Measurements from ENCODE around the gene EXOC2.

The EXOC2 gene

DNA sequence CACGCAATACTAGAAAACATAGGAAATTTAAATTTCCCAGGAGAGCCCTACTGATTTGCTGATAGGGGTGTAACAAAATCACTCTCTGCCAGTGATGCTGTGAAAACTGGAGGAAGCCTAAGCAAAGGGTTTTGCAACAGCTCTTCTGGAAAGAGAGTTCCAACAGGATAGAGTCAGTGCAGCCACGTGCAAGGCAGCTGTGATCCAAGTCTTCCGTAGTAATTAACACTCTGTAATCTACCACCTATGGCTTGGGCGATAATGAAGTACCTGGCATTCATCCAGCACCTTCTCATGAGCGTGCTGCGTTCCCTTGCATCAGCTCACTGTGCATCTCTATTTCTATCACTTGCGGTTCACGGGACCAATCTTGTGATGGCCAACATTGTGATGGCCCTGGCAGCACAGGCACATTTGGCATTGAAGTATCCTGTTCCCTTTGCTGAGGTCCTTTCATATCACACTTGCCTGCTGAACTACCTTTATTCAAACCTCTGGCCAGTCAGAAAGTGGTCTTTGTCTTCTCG lies 253.2 kb downstream of the EXOC2 start:
- H3K4me3 ChIP-seq (ENCODE audit: control insufficient read depth, low read depth, low read length) = no peak overlapping the region
- DNase-seq (ENCODE audit: low read depth) = peak; percentile 75
- TF ChIP-seq, protein P1, sequence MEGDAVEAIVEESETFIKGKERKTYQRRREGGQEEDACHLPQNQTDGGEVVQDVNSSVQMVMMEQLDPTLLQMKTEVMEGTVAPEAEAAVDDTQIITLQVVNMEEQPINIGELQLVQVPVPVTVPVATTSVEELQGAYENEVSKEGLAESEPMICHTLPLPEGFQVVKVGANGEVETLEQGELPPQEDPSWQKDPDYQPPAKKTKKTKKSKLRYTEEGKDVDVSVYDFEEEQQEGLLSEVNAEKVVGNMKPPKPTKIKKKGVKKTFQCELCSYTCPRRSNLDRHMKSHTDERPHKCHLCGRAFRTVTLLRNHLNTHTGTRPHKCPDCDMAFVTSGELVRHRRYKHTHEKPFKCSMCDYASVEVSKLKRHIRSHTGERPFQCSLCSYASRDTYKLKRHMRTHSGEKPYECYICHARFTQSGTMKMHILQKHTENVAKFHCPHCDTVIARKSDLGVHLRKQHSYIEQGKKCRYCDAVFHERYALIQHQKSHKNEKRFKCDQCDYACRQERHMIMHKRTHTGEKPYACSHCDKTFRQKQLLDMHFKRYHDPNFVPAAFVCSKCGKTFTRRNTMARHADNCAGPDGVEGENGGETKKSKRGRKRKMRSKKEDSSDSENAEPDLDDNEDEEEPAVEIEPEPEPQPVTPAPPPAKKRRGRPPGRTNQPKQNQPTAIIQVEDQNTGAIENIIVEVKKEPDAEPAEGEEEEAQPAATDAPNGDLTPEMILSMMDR (conservative IDR thresholded peaks at IDR 0.05; ENCODE audit: control insufficient read depth, insufficient read depth, low read depth, low read length) = no peak

DNA sequence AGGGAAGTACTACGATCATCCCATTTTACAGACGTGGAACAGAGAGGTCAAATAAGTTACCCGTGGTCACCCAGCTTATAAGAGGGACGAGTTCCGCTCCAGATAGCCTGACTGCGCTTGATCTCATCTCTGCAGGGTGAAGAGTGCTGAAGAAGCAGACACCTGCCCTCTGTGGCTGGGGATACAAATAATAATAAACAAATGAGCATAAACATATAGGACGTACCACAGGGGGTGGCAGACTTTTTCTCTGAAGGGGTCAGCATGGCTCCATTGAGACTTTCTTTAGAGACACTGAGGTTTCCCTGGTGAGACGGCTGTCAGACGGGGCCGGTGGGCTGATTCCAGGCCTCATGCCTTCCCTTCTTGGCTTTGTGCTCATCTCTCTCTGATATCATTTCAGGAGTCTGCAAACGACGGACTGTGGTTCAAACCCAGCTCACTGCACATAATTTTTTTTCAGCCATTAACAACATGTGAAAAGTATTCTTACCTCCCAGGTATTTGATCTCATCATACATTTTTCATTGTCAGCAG lies 254.2 kb downstream of the EXOC2 start:
- DNase-seq (ENCODE audit: low read depth) = no peak
- TF ChIP-seq, protein P1 (conservative IDR thresholded peaks at IDR 0.05; ENCODE audit: control insufficient read depth, insufficient read depth, low read depth, low read length) = no peak
- no peak overlapping the region for H3K4me3 ChIP-seq (ENCODE audit: control insufficient read depth, low read depth, low read length)

DNA sequence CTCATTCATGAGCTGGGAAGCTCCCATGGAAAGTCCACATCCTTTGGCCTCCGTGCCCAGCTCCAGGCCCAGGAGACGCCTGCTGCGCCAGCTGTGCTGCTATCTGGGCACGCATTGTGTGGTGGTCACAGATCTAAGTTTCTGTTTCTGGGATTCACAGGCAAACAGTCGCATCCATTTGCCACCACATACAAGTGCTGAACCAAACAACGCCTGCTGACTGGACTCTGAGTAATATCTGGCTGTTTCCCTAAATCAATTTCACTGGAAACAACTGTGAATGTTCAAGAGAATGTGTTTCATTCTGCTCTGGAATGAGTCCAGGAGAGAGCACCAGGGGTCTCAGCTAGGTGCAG lies 255.9 kb downstream of the EXOC2 start:
- DNase-seq (ENCODE audit: low read depth) = peak; percentile 91
- TF ChIP-seq, protein P1 (conservative IDR thresholded peaks at IDR 0.05; ENCODE audit: control insufficient read depth, insufficient read depth, low read depth, low read length) = no peak
- peak overlapping the region; percentile 24 for H3K4me3 ChIP-seq (ENCODE audit: control insufficient read depth, low read depth, low read length)

DNA sequence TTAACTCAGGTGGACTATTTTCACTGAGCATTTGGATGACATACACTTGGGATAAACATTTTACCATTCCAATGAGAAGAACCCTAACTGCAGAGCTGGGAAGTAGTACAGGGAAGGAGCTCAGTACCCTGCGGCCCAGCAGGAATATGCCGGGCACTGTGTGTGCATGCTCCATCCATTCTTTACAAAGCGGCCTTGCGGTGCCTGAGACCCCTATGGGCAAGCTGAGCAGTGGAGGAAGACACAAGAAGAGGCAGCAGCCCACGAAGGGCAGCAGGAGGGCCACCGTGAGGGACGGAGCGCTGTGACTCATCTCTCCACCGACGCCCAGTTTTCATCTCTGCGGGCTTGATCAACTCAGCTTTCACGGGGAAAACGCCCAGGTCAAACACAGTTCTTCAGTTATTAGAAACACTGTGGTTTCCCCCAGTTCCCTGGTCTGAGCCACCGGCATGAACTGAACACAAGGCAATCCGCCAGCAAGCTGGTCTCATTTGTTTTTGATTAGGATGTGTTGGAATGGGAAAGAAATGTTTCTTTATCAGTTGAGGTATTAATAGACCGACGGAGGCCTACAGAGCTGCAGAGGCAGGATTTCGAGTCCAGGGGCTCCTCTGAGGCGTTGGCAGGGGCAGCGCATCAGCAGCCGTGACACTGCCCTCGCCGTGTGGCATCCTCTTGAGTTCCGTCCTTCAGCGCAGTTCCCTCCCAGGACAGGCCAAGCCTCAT lies 256.5 kb downstream of the EXOC2 start:
- peak; percentile 97 for DNase-seq (ENCODE audit: low read depth)
- H3K4me3 ChIP-seq (ENCODE audit: control insufficient read depth, low read depth, low read length) = peak overlapping the region; percentile 24
- TF ChIP-seq, protein P1 (conservative IDR thresholded peaks at IDR 0.05; ENCODE audit: control insufficient read depth, insufficient read depth, low read depth, low read length) = no peak

DNA sequence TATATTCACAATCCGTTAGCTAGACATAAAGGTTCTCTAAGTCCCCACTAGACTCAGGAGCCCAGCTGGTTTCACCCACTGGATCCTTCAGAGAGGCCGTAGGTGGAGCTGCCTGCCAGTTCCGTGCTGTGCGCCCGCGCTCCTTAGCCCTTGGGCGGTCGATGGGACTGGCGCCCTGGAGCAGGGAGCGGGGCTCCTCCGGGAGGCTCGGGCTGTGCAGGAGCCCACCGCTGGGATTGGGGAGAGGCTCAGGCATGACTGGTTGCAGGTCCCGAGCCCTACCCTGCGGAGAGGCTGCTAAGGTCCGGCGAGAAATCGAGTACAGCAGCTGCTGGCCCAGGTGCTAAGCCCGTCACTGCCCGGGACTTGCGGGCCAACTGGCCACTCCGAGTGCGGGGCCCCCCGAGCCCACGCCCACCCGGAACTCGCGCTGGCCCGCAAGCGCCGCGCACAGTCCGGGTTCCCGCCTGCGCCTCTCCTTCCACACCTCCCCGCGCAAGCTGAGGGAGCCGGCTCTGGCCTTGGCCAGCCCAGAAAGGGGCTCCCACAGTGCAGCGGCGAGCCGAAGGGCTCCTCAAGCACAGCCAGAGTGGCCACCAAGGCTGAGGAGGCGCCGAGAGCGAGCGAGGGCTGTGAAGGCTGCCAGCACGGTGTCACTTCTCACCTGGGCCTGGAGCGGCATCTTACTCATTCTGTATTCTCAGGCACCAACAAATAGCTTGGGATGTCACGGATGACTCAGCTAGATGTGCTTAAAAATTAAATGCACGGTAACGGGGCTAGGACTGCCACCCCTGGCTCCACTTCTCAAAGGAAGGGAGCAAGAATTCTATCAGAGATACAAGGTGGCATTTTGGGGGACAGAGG lies 257.3 kb downstream of the EXOC2 start:
- no peak overlapping the region for H3K4me3 ChIP-seq (ENCODE audit: control insufficient read depth, low read depth, low read length)
- TF ChIP-seq, protein P1 (conservative IDR thresholded peaks at IDR 0.05; ENCODE audit: control insufficient read depth, insufficient read depth, low read depth, low read length) = no peak
- peak; percentile 70 for DNase-seq (ENCODE audit: low read depth)
